Spleen (tissue), 7 donors: Measurements from ENCODE around the gene WNT9A.

ENCODE experiments used
- POLR2A ChIP-seq, 3 donors: fragments of 450-650 bp; IDR thresholded peaks; one replicate each; pipeline ENCODE4 v1.5.1; 2017; ENCODE audit warnings: antibody characterized with exemption in 3 of 3, mild to moderate bottlenecking in 1 of 3
- POLR2AphosphoS5 ChIP-seq, 3 donors: sonication (generic); formaldehyde crosslinking; IDR thresholded peaks; one replicate each; pipeline ENCODE4 v1.5.1; 2017; ENCODE audit warnings: antibody characterized with exemption in 3 of 3
- TF ChIP-seq, protein P1 (sequence below), 11 experiments: fragments of 200-600 bp in 7 of 11; fragments of 450-650 bp in 4 of 11; sonication (generic) in 4 of 11; IDR thresholded peaks in 8 of 11; conservative IDR thresholded peaks in 3 of 11; 1 replicate in 7 of 11; 2 replicates in 4 of 11; pipeline versions ENCODE4 v1.4.0 to v1.8.0; 2016 to 2021; ENCODE audit warnings: antibody characterized with exemption in 11 of 11, inconsistent platforms in 4 of 11, mild to moderate bottlenecking in 1 of 11
- donor health status: DM: no; HTN: no; CAD: no; lungs with moderate emphysema.
- donor health status: DM: no; HTN: no; CAD: no.
- donor health status: DM: no; HTN: no; CAD: no.

DNA sequence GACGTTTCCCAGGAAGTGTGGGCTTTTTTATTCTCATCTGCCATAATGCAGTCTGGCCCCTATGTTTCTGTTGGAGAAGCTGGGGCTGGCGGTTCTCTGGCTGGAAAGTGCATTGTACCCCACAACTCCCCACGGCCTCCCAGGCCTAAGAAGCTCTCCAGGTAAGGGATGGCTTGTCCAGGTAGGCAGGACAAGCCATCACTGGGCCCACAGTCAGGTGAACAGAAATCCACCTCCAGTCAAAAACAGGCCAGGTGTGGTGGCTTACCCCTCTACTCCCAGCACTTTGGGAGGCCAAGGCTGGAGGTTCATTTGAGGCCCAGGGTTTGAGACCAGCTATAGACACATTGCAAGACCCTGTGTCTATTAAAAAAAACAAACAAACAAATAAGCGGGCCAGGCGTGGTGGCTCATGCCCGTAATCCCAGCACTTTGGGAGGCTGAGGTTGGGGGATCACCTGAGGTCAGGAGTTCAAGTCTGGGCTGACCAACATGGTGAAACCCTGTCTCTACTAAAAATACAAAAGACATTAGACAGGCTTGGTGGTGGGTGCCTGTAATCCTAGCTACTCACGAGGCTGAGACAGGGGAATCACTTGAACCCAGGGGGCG lies 3.1 kb upstream of the WNT9A start:
- TF ChIP-seq, protein P1, sequence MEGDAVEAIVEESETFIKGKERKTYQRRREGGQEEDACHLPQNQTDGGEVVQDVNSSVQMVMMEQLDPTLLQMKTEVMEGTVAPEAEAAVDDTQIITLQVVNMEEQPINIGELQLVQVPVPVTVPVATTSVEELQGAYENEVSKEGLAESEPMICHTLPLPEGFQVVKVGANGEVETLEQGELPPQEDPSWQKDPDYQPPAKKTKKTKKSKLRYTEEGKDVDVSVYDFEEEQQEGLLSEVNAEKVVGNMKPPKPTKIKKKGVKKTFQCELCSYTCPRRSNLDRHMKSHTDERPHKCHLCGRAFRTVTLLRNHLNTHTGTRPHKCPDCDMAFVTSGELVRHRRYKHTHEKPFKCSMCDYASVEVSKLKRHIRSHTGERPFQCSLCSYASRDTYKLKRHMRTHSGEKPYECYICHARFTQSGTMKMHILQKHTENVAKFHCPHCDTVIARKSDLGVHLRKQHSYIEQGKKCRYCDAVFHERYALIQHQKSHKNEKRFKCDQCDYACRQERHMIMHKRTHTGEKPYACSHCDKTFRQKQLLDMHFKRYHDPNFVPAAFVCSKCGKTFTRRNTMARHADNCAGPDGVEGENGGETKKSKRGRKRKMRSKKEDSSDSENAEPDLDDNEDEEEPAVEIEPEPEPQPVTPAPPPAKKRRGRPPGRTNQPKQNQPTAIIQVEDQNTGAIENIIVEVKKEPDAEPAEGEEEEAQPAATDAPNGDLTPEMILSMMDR (IDR thresholded peaks at IDR 0.05 in 8 of 11, conservative IDR thresholded peaks at IDR 0.05 in 3 of 11): no peak
- TF ChIP-seq POLR2AphosphoS5 (IDR thresholded peaks at IDR 0.05): no peak
- no peak for TF ChIP-seq POLR2A (IDR thresholded peaks at IDR 0.05)
